Activated naive CD8-positive, alpha-beta T cell treated with anti-CD3 and anti-CD28 coated beads, Interleukin-2, amount 10 ng/mL, durations not matched to agents 7 days and 5 days (primary cell): ENCODE measurements around the gene TBC1D23. TPM values are rescaled to one million over a fixed set of nuclear protein-coding genes. Genes with fewer than 3 reads are reported as not detected.
A peak's percentile ranks its signal among the peaks of the same experiment; 100 is the strongest.
"Not testable (repeated sequence)": the region's sequence is repeated elsewhere in the genome, so short reads cannot be mapped to it uniquely, and the experiment has no call there.

Source experiments
- ATAC-seq: fragments of 150-1000 bp; cut with Tn5 transposase; one replicate; pipeline ENCODE4 v1.10.0; 2021; ENCODE audit warnings: low read depth, moderate library complexity
- POLR2A ChIA-PET: fragments of 350-600 bp; sonication (Branson Sonifier 250); formaldehyde crosslinking; loops from one replicate; lab custom pipeline; 2021; ENCODE audit warnings: antibody characterized with exemption; lab: Charles Lee
- DNase-seq: peaks from one replicate; pipeline ENCODE4 v3.0.0; 2021
- H3K27ac Mint-ChIP-seq: one replicate; pipeline ENCODE4 v1.8.0; 2022; ENCODE audit warnings: mild to moderate bottlenecking, mixed read lengths
- H3K27me3 Mint-ChIP-seq: one replicate; pipeline ENCODE4 v1.8.0; 2022; ENCODE audit warnings: mild to moderate bottlenecking, moderate library complexity, mixed read lengths
- H3K36me3 Mint-ChIP-seq: one replicate; pipeline ENCODE4 v1.8.0; 2021; ENCODE audit warnings: mild to moderate bottlenecking, mixed read lengths
- H3K4me1 Mint-ChIP-seq: one replicate; pipeline ENCODE4 v1.8.0; 2021; ENCODE audit warnings: mixed read lengths
- H3K4me3 Mint-ChIP-seq: one replicate; pipeline ENCODE4 v1.8.0; 2022; ENCODE audit warnings: mild to moderate bottlenecking, moderate library complexity, mixed read lengths
- H3K9me3 Mint-ChIP-seq: one replicate; pipeline ENCODE4 v1.8.0; 2021; ENCODE audit warnings: mixed read lengths
- total RNA-seq, 2 experiments: library from RNA; stranded (reverse); gene quantifications; one replicate each; pipeline ENCODE4 v1.2.3, GENCODE V29; 2021

Gene TBC1D23
- total RNA-seq, 2 experiments from 2014 or later, result 34.1 to 35.3 TPM

DNA sequence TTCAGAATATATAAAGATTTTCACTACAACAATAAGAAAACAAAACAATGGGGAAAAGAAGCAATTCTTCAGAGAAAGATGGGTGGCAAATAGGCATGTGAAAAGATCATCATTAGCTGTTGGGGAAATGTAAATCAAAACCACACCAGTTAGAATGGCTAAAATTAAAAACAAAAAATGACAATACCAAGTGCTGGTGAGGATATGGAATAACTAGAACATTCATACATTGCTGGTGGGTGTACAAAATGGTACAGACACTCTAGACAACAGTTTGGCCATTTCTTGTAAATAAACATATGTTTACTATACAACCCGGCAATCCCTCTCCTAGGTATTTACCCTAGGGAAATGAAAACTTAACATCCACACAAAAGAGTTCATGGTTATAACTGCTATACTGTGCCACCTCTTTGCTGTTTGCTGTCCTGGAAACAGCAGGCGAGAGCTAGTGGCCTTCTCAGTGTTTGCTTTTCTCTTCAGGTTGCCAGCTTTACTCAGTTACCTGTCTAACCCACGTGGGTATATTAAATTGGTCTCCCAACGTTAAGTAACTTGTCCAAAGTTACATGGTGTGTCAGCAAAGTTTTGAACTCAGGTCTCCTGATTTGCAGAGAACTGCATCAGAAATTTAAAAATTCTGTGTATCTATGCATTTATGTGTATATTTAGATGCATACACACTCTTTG is 69.2 kb downstream of the TBC1D23 start:
- no peak overlapping the region for H3K27ac Mint-ChIP-seq
- no peaks in the 10 kb centered on the region for H3K27me3 Mint-ChIP-seq
- DNase-seq (no peak), ATAC-seq (no peak)
- H3K4me1 Mint-ChIP-seq, result peaks cover 5% of the 10 kb centered on the region
- H3K36me3 Mint-ChIP-seq, result peaks cover 20% of the 10 kb centered on the region
- POLR2A ChIA-PET, result interaction anchor here (0.6 kb wide), 1 partner anchor 132 kb away, joined by 7 read pairs; no protein-coding TSS in a partner anchor
- H3K4me3 Mint-ChIP-seq, result no peak overlapping the region
- H3K9me3 Mint-ChIP-seq, result peaks cover 7% of the 10 kb centered on the region

DNA sequence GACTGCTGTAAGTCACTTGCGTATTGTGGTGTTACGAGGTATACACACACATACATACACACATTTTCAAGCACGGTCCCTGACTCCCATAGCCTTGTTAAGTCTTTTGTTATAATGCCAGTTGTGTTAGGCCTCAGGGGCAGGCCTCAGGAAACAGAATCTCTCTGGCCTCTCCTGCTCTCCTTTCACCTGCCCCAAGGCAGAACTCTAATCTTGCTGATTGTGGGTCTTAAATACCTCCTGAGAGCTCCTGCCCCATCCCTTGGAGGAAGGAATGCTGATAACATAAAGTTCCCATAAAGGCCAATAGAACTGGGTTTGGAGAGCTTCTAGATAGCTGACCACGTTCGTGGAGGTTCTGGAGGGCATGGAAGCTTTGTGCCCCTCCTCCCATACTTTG is 69.9 kb downstream of the TBC1D23 start:
- Mint-ChIP-seq H3K9me3 (peaks cover 7% of the 10 kb centered on the region), H3K4me3 (no peak overlapping the region), H3K27me3 (no peaks in the 10 kb centered on the region), H3K27ac (no peak overlapping the region), H3K4me1 (peaks cover 12% of the 10 kb centered on the region), H3K36me3 (peaks cover 14% of the 10 kb centered on the region)
- POLR2A ChIA-PET, result no interaction called here
- DNase-seq, result no peak
- ATAC-seq, result no peak

DNA sequence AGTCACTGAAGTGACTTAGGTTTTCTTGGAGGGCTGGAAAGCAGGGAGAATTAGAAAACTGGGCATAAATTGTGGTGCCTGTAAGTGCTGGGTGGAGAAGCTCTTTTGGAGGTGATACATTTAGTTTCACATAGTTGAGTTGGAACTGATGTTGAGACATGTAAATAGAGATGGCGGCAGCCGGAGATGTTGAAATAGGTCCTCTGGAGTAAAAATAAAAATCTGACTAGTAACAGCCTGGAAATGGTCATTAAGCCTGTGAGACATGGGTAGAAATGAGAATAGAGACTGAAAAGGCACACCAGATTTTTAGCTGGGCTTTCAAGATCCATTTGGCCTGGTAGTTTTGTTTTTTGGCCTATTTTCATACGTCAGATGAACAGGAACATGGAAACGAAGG is 70.9 kb downstream of the TBC1D23 start:
- Mint-ChIP-seq H3K4me1 (peaks cover 17% of the 10 kb centered on the region), H3K27ac (no peak overlapping the region), H3K36me3 (peaks cover 9% of the 10 kb centered on the region), H3K4me3 (no peak overlapping the region), H3K9me3 (peaks cover 7% of the 10 kb centered on the region), H3K27me3 (no peaks in the 10 kb centered on the region)
- no peak for DNase-seq
- ATAC-seq, result no peak
- POLR2A ChIA-PET, result no interaction called here

DNA sequence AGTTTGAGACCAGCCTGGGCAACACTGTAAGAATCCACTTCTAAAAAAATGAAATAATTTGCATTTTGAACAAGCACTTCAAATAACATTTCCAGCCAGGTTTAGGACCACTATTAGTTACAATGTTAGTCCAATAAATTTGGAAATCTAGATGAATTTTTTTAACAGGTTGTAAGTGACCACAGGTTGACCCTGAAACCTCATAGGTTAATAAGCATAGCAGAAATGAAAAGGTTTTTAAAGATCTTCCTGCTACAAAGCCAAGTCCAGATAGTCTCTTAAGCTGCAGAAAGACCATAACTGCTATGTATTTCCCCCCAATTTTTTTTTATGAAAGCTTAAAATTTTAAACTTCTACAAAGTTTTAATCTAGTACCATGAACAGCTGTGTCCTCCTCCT is 72.3 kb downstream of the TBC1D23 start:
- DNase-seq (no peak), ATAC-seq (no peak)
- H3K4me3 Mint-ChIP-seq, result no peak overlapping the region
- no peaks in the 10 kb centered on the region for H3K9me3 Mint-ChIP-seq
- peaks cover 18% of the 10 kb centered on the region for H3K4me1 Mint-ChIP-seq
- POLR2A ChIA-PET, result no interaction called here
- no peaks in the 10 kb centered on the region for H3K27me3 Mint-ChIP-seq
- H3K36me3 Mint-ChIP-seq, result no peaks in the 10 kb centered on the region
- no peak overlapping the region for H3K27ac Mint-ChIP-seq

DNA sequence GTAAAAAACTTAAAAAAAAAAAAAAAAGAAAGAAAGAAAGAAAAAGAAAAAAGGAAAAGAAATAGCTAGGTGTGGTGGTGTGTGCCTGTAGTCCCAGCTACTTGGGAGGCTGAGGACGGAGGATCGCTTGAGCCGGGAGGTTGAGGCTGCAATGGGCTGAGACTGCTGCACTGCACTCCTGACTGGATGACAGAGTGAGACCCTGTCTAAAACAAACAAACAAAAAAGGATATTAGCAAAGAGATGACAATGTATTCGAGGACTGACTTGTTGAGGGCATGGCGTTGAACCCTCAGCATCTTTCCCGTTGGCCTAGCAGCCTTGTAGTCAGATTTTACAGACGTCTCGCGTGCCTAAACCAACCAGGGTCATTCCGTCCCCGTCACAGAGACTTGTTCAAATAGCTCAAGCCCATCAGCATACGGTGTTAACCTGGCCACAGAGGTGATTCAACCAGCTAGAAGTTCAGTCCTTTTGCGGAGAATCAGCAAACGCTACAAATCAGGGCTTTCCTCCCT is 73.2 kb downstream of the TBC1D23 start:
- POLR2A ChIA-PET, result interaction anchor here (0.5 to 2.1 kb wide), 5 partner anchors 13 to 73 kb away, joined by 3 to 5 read pairs (median 5); partner anchors contain the start of genes LNP1 and TBC1D23
- ATAC-seq (peak; percentile 23), DNase-seq (no peak)
- Mint-ChIP-seq H3K27me3 (no peaks in the 10 kb centered on the region), H3K4me1 (peaks cover 18% of the 10 kb centered on the region), H3K27ac (peak overlapping the region; percentile 71), H3K4me3 (peak overlapping the region; percentile 83), H3K9me3 (no peaks in the 10 kb centered on the region), H3K36me3 (peaks cover 4% of the 10 kb centered on the region)

GRCh38 chr3:100334488-100335351 is 73.9 kb downstream of the TBC1D23 start, which contains the start of gene NIT2:
Gene NIT2, plus strand, starts transcription at chr3:100334757. Its CDS starts 35 bp downstream, at chr3:100334792.
- Mint-ChIP-seq H3K4me3 (peak within 1 kb of the TSS; percentile 90), H3K9me3 (no peaks in the 10 kb centered on the region), H3K4me1 (peaks cover 18% of the 10 kb centered on the region), H3K27me3 (no peaks in the 10 kb centered on the region), H3K36me3 (peaks cover 7% of the 10 kb centered on the region), H3K27ac (peak within 1 kb of the TSS; percentile 89)
- POLR2A ChIA-PET, result interaction anchor here (1.2 to 2.1 kb wide), 6 partner anchors 12 to 74 kb away, joined by 3 to 5 read pairs (median 4); partner anchors contain the start of genes LNP1 and TBC1D23
- peak; percentile 85 for DNase-seq
- peak; percentile 98 for ATAC-seq

GRCh38 chr3:100335434-100335833 is 74.6 kb downstream of the TBC1D23 start:
- no peak for ATAC-seq
- POLR2A ChIA-PET, result interaction anchor here (1.3 to 2.1 kb wide), 4 partner anchors 11 to 68 kb away, joined by 4 to 5 read pairs (median 4); partner anchors contain the start of gene LNP1
- H3K9me3 Mint-ChIP-seq, result no peaks in the 10 kb centered on the region
- peak overlapping the region; percentile 90 for H3K4me3 Mint-ChIP-seq
- peak overlapping the region; percentile 89 for H3K27ac Mint-ChIP-seq
- no peak for DNase-seq
- H3K27me3 Mint-ChIP-seq, result no peaks in the 10 kb centered on the region
- H3K4me1 Mint-ChIP-seq, result peaks cover 18% of the 10 kb centered on the region
- H3K36me3 Mint-ChIP-seq, result peaks cover 8% of the 10 kb centered on the region

DNA sequence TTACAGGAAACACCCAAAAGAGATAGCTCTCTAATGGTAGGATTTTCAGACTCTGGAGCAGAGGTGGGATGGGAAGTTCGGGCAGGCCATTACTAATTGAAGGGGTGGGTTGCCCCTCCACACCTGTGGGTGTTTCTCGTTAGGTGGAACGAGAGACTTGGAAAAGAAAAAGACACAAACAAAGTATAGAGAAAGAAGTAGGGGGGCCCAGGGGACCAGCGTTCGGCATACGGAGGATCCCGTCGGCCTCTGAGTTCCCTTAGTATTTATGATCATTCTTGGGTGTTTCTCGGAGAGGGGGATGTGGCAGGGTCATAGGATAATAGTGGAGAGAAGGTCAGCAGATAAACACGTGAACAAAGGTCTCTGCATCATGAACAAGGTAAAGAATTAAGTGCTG is 75.4 kb downstream of the TBC1D23 start:
- POLR2A ChIA-PET, result interaction anchor here (1.3 to 2.1 kb wide), 2 partner anchors 10 to 66 kb away, joined by 4 to 5 read pairs; partner anchors contain the start of gene LNP1
- ATAC-seq, result not testable (repeated sequence)

GRCh38 chr3:100338911-100339310 is 78.1 kb downstream of the TBC1D23 start:
- no peak for DNase-seq
- POLR2A ChIA-PET, result interaction anchor here (1.8 kb wide), 1 partner anchor 62 kb away, joined by 4 read pairs; the partner anchor contains the start of genes LNP1 and TOMM70
- H3K4me1 Mint-ChIP-seq, result peaks cover 27% of the 10 kb centered on the region
- no peak overlapping the region for H3K27ac Mint-ChIP-seq
- no peaks in the 10 kb centered on the region for H3K9me3 Mint-ChIP-seq
- no peaks in the 10 kb centered on the region for H3K27me3 Mint-ChIP-seq
- no peak for ATAC-seq
- no peak overlapping the region for H3K4me3 Mint-ChIP-seq
- H3K36me3 Mint-ChIP-seq, result peaks cover 31% of the 10 kb centered on the region

More for the DNA sequence above, 75.4 kb downstream of the TBC1D23 start:
- H3K27me3 Mint-ChIP-seq, DNase-seq, H3K9me3 Mint-ChIP-seq, H3K4me3 Mint-ChIP-seq, H3K27ac Mint-ChIP-seq: not testable (repeated sequence)
- peaks cover 18% of the 10 kb centered on the region for H3K4me1 Mint-ChIP-seq
- peaks cover 15% of the 10 kb centered on the region for H3K36me3 Mint-ChIP-seq

DNA sequence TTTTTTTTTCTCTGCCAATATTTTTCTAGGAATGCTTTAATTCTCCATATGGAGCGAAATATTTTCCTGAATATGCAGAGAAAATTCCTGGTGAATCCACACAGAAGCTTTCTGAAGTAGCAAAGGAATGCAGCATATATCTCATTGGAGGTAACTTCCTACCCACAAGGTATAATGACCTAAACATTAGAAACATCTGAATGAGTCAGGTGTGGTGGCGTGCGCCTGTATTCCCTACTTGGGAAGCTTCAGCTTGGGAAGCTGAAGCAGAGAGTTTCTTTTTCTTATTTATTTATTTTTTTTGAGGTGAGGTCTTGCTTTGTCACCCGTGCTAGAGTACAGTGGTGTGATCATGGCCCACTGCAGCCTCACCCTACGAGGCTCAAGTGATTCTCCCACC is 79.0 kb downstream of the TBC1D23 start:
- DNase-seq, result no peak
- no peak overlapping the region for H3K4me3 Mint-ChIP-seq
- peaks cover 29% of the 10 kb centered on the region for H3K4me1 Mint-ChIP-seq
- no peak overlapping the region for H3K27ac Mint-ChIP-seq
- no peaks in the 10 kb centered on the region for H3K27me3 Mint-ChIP-seq
- ATAC-seq, result no peak
- POLR2A ChIA-PET, result interaction anchor here (1.8 kb wide), 1 partner anchor 62 kb away, joined by 4 read pairs; the partner anchor contains the start of genes LNP1 and TOMM70
- H3K36me3 Mint-ChIP-seq, result peaks cover 37% of the 10 kb centered on the region
- H3K9me3 Mint-ChIP-seq, result no peaks in the 10 kb centered on the region

DNA sequence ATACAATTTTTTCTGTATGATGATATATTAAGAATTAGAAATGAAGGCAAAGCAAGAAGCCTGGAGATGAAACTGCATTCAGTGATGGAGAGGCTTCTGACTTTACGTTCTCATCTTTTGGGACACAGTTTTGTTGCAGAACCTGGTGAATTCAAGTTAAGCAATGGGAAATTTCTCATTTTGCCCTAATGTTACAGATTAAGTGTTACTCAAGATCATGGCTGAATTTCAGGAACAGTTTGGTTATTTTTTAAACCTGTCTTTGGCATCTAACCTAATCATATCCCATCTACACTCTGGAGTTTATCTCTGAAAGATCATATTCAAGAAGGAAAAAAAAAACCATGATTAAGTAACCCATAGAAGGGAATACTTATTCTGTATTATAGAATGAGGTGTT is 79.7 kb downstream of the TBC1D23 start:
- ATAC-seq, result no peak
- H3K27me3 Mint-ChIP-seq, result no peaks in the 10 kb centered on the region
- no peak for DNase-seq
- peaks cover 24% of the 10 kb centered on the region for H3K4me1 Mint-ChIP-seq
- no peaks in the 10 kb centered on the region for H3K9me3 Mint-ChIP-seq
- peak overlapping the region; percentile 56 for H3K27ac Mint-ChIP-seq
- POLR2A ChIA-PET, result interaction anchor here (1.8 kb wide), 1 partner anchor 61 kb away, joined by 4 read pairs; the partner anchor contains the start of genes LNP1 and TOMM70
- H3K36me3 Mint-ChIP-seq, result peaks cover 41% of the 10 kb centered on the region
- H3K4me3 Mint-ChIP-seq, result no peak overlapping the region

DNA sequence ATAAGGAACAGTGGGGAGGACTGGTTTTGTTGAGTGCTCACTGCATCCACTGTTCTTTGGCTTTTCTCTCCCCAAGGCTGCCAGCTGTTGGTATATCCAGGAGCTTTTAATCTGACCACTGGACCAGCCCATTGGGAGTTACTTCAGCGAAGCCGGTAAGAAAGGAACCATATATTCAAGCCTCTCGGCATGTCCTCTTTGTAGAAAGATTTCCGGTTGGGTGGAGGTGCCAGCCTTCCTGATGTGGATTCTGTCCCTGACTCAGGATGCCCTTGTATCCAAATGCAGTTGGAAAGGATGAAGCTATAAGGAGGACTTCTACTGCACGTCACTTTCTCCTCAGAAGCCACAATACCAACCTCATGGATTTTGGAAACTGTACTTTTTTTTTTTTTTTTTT is 87.9 kb downstream of the TBC1D23 start:
- H3K36me3 Mint-ChIP-seq, result peaks cover 57% of the 10 kb centered on the region
- ATAC-seq (no peak), DNase-seq (no peak)
- no peak overlapping the region for H3K27ac Mint-ChIP-seq
- POLR2A ChIA-PET, result no interaction called here
- peaks cover 11% of the 10 kb centered on the region for H3K4me1 Mint-ChIP-seq
- H3K4me3 Mint-ChIP-seq, result no peak overlapping the region
- no peaks in the 10 kb centered on the region for H3K27me3 Mint-ChIP-seq
- peaks cover 1% of the 10 kb centered on the region for H3K9me3 Mint-ChIP-seq

DNA sequence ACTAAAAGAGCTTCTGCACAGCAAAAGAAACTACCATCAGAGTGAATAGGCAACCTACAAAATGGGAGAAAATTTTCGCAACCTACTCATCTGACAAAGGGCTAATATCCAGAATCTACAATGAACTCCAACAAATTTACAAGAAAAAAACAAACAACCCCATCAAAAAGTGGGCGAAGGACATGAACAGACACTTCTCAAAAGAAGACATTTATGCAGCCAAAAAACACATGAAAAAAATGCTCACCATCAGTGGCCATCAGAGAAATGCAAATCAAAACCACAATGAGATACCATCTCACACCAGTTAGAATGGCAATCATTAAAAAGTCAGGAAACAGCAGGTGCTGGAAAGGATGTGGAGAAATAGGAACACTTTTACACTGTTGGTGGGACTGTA is 91.0 kb downstream of the TBC1D23 start:
- POLR2A ChIA-PET, H3K4me1 Mint-ChIP-seq, H3K4me3 Mint-ChIP-seq, H3K27me3 Mint-ChIP-seq, ATAC-seq, H3K9me3 Mint-ChIP-seq, DNase-seq, H3K27ac Mint-ChIP-seq: not testable (repeated sequence)
- H3K36me3 Mint-ChIP-seq, result peaks cover 49% of the 10 kb centered on the region
